NCI-H2107 treated with DMSO at 0.1 percent for 48 hours (cell line): Measurements from ENCODE around the gene STK38L.
"Not testable (repeated sequence)": the region's sequence is repeated elsewhere in the genome, so short reads cannot be mapped to it uniquely, and the experiment has no call there.

Experiments
- DNase-seq: peaks from one replicate; lab custom pipeline; 2025; ENCODE audit not compliant: unreplicated experiment; lab: John Stamatoyannopoulos, UW

Gene STK38L

DNA sequence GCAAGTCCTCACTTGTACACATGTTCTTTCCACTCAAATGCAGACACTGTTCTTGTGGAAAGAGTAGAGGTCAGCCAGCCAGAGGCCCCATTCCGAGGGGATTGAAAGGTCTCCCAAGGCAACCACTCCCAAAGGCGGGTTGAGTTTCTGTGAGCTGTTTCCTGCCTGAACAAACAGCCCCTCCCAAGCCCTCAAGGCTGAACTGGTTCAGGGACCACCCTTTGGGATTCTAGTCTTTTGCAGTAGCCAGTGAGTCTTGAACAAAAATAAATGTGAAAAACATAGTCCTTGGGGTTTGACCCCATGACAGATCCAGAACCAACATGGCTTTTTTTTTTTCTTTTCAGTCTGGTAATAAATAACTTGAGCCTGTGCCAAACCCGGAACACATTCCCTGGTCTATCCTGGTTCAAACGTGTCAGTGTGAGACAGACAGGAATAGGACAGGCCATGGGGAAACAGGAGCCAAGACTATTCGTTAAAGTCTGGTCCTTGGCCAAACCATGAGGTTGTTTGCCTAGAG, 17.6 kb upstream of the STK38L start:
- no peak for DNase-seq

DNA sequence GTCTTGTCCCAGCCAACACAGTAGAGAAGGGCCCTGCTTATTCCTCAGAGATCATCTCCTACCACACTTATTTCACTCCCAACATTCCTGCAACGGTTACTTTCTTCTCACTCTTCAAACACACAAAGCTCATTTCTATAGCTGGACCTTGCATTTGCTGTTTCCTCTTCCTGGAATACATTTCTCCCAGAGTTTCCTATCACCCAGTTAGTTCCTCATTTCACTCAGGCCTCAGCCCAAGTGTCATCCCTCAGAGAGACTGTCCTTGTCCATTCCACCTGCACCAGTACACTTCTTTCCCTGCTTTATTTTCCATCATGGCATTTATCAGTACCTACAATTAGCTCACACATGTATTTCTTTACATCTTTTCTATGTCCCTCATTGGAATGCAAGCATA, 14.7 kb upstream of the STK38L start:
- no peak for DNase-seq

DNA sequence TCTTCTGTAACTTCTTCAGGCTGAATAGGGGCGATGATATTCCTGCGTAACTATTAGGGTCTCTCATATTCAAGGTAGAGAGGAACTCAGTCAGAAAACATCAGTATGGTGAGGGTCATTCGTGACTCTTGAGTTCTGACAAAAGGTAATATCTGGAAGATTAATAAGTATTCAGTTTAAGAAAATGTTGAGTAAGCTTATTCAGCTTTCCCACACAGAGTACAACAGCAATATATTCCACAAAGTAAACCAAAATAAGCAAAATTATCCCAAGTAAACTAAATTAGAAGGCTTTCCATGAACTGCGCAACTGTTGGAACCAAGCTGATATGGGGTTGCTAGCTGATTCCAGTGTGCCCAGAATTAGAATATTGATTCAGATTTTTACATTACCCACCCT, 12.7 kb upstream of the STK38L start:
- DNase-seq = not testable (repeated sequence)

DNA sequence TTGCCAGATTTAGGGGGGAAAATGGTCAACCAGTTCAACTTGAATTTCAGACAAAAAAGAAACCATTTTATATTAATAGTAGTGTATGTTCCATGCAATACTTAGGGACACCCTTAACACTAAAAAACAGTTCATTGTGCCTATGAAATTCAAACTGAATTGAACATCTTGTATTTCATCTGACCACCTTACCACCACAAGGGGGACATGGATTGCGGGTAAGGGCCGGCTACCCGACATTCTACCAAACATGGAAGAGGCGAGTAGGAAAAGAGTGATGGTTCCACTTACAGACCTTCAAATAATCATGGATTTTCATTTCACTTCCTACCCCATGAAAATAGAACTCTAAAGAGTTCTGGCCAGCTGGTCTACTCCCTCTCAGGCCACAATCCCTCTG, 10.3 kb upstream of the STK38L start:
- DNase-seq = no peak

DNA sequence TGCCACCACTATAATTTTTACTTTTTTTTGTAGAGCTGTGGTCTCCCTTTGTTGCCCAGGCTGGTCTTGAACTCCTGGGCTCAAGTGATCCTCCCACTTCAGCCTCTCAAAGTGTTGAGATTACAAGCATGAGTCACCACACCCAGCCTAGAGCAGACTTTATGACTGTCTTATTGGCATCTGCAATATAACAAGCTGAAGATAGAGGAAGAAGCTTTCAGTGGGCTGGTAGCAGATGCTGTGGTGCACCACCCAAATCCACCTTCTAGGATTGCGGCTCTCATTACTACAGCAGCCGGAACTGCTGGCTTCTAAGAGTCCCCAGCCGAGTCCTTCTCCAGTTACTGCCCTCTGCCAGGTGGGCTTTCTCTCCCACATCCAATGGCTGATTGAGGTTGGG, 7.6 kb upstream of the STK38L start:
- DNase-seq = no peak

DNA sequence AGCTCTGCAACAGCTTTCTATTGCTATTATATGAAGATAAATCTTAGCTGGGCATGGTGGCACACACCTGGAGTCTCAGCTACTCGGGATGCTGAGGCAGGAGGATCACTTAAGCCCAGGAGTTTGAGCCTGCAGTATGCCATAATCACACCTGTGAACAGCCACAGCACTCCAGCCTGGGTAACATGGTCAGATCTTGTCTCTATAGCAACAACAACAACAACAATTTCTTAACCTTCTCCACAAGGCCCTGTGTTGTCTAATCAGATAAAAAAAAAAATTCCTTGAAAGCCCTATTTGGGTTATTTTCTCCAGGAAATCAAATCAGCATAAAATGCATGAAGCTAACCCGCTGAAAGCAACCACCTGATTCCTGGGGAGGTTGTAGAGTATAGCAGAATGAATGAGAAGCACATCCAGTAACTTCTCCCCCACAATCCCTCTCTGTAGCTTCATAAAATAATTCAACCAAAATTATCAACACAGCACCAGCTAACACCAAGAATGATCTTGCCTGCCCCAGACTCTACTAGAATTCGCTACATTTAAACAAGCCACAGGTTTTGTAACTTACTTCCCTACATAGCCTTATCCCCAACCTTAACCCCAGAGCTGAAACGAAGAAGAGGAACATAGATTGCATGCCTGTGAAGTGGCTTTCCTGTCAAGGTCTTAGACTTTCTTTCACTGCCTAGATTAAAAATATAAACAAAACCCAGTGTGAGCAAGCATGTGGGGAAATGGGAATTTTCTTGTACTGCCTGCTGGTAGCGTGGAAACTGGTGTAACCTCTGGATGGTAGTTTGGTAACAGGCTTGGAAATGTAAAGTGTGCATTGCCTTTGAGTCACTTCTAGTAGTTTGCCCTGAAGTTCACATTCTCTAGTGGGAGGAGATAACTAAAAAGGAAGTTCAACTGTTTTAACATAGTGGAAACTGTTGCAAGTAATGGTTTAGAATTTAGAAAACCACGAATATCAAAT, 6.0 kb upstream of the STK38L start:
- DNase-seq = no peak

DNA sequence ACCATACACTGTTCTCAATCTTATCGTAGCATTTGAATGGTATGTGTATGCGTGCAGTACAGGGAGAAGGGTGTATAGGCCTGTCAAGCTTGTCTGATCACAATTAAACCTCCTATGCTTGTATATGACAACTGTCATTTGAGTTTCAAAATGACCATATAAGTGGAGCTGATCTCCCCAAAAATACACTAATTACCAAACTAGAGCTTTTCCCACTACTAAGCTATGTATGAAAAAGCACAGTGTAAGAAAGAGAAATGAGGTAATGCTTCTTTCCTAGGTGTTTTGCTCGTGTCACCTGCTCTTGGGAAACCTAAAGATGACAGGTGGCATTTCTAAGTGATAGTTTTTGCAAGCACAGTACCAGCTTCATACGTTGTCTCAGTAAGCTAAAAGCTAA, 1.1 kb upstream of the STK38L start:
- no peak for DNase-seq

DNA sequence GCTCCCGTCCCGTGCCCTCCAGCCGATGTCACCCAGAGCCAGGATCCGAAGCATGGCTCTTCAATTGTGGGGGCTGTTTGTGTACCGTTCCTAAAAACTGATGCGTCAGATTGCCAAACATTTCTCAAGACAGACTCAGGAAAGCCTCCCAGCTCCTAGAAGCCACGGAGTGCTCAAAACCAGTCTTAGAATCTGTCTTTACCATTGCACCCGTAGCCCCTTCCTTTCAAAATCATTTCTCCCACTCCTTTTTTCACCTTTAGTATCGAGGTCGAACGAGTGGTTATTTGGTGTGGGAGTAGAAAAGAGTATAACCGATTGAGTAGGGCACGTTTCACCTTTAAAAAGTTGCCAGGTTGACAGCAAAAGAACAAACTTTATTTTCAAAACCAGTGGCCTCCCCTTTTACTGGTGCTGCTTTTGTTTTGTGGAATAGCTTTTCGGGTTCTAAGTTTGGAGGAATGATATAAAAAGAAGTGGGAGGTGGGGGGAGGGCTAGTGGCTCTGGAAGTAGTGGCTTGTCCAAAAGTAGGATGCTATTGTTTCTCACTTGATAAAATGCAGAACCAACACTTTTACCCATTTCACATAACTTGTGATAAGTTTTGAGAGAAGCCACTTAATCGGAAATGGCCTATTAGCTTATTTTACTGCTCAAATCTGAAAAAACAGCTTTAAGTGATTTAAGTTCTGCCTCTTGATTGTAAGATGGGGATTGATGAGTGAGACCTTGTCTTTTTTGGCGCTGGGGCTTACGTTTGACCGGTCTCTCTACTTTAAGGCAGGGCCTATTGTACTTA, 803 bp downstream of the STK38L start:
- no peak for DNase-seq

DNA sequence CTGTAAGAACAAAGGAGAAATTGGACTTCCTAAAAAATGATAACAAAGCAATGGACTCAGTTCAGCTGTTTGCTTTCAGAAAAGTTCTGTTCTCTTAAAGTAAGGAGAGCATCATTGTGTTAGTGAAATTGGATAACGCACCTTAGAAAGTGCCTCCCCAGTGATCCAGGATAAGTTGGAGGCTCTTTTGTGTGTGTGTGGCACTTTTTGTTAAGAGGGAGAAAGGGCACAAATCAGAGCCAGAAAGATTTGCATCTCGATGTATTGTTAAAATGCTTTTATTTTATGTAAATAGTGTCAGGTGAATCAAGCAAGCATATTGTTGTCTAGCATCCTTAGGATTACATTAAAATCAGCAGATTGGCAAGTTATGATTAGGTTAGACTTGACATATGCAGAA, 2.1 kb downstream of the STK38L start:
- DNase-seq = no peak

DNA sequence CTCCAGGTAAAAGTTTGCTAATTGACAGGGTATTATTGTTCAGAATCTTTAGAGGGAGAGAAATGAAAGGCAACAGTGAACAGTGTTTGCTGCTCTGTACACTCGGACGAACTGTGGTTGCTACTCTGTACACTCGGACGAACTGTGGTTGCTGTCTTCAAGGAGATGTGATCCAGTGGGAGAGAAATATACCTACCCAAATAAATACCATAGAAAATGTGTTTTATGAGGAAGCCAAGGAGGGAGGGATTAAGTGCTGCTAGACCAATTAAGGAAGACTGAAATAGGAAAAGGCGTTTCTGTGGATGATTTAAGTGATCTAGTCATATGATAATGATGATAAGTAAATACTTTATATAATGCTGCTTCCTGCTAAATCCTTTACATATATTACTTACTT, 2.7 kb downstream of the STK38L start:
- no peak for DNase-seq

DNA sequence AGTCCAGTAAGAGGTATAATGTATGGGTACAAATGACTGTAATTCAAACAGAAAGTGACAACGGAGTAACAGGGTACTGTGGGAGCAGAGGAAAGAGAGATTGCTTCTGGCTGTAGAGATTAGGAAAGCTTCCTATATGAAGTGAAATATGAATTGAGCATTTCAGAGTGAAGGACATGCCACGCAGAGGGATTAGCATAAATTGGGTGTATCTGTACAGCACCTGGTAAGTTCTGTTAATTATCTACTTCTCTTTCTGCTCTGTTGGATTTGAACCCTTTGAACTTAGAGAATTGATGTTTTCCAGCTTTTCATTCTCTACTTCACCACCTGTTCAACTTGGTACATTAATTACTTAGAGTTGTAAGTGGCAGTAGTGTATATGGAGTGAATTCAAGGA, 8.8 kb downstream of the STK38L start:
- DNase-seq = no peak

DNA sequence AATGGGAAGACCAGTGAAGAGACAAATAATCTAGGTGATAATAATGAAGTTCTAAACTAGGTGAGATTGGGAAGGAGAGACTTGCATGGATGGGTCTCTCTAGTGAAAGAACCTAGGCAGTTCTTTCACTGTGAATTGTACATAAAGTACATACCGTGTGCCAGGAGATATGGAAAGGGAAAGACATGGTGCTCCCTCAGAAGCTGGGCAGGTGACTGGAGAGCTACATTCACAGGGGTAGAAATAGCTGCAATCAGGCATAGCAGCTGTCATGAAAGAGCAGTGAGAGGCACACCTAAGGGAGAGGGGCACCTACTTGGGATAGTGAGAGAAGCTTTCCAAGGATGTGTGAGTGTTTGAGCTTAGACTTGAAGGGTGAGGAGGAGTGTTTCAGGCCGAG, 9.3 kb downstream of the STK38L start:
- DNase-seq = no peak

DNA sequence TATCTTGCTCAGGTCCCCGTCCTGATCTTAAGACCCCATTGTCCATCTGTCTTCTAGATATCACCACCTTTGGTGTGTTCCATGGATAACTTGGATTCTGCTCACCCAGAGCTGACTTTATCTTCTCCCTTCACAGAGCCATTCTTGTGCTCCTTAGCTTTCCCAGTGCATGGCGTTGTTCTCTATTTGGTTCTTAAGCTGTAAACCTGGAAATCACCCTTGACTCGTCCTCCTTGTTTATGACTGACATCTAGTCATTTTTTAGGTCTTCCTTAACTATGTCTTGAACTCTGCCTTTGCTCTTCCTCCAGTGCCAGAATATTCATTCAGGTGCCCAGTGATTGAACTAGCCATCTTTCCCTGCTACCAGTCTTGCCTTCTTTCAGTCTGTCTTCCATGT, 11.7 kb downstream of the STK38L start:
- no peak for DNase-seq

DNA sequence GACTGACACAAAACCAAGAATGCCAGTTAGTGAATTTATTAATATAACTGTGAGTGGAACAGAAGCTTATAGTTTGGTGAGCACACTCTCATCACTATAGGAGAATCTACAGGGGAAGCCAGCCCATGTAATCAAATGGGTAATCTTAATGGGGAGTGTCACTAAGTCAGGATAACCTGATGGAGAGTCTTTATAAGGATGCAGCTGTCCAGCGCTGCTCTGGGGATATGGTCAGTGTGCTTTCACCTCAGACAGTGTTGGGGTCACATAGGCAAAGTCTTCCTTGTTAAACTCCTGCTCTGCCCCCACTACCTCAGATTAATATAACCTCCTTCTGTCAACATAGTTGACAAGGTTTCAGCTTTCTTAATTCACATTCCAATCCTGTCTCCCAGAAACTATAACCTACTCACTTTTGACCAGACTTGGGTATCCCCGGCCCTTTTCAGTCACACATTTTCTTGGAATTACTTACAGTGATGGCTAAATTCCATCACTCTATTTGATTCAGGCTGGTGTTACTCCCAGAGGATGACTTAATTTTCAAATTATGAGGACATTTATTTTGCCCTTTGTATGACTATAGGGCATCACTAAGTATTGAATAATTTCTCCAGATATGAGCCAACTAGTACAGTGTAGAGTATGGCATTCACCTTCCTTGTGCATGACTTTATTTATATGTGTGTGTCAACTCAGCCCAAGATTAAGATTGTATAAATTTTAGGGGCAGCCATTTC, 13.2 kb downstream of the STK38L start:
- no peak for DNase-seq

DNA sequence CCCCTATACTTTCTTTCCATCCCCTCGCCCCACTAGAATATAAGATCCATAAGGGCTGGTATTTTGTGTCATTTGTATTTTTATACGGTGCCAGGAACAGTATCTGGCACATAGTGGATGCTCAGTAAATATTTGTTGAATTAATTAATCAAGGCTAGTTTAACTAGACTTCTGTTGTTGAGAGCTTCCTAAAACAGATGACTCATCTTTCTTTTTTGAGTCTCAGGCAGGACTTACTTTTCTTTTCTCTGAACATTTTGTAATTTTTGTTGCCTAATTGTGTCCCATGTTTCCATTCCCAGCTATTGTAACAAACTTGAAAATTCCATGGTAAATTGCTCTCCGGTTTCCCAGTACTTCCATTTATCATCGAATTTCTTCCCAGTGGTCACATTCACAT, 16.7 kb downstream of the STK38L start:
- DNase-seq = no peak

DNA sequence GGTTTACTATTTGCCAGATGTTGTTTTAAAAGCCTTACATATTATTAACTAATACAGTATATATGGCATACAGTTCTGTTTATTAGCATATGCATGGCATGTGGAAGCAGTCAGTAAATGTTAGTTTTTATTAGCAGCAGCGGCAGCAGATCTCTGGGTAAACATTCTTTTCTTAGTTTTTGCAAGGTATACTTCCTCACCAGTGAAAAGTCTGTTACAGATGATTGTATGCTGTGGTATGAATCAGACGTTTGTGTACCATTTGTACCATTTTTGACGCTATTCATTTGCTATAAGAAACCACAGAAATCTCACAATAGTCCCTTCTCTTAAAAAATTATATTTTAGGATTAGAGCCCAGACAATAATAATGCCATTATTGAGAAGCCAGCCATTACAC, 17.8 kb downstream of the STK38L start:
- no peak for DNase-seq

DNA sequence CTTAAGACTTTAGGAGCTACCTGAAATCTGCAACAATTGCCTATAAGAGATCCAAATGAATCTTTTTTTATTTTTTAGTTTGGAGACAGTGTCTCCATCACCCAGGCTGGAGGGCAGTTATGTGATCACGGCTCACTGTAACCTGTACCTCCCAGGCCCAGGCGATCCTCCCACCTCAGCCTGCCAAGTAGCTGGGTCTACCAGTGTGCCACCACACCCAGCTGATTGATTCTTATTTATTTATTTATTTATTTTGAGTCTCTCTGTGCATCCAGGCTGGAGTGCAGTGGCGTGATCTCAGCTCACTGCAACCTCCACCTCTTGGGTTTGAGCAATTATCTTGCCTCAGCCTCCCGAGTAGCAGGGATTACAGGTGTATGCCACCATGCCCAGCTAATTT, 26.1 kb downstream of the STK38L start:
- no peak for DNase-seq

DNA sequence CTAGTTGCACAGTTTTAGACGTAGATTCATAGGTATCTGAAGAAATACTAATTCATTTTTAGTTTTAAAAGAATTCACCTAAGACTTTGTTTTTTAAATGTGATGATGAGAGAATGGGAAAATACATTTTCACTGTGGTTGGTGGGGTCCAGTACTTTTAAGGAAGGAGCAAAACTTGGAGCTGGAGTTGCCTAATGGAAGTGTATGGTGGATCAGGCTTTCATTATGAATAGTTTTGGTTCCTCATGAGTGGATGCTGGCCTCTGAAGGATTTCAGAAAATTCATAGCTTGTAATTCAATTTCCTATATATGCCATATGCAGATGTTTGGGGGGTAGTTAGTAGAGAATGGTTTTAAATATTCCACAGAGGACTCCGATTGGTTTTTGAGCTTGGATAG, 27.1 kb downstream of the STK38L start:
- no peak for DNase-seq

DNA sequence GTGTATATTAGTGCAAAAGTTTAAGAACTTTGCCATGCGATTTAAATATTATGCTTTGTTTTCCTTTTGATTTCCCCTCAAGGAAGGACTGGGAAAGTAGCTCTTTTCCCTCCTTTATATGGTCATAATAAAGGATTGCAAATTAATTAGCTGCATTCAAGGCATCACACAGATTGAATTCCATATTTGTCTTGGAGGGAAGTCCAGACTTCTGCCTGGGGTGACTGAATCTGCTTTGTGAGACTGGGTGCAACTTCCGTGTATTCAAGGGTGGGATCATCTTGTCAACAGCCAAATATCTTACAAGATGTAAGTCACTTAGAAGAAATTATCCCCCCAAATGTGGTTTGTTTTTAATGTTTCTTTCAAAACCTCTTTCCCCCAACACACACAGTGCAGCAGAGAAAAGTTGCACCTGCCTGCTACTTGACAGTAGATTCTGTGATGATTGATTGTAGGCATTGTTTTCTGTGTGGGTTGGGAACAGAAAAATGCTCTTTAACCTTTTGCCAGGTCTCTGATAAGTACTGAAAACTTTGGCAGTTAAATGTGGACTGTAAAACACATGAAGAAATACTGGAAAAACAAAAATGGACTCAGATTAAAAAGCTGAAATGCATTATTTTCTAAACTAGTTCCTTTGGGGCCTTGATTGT, 28.4 kb downstream of the STK38L start:
- peak; percentile 69 for DNase-seq

DNA sequence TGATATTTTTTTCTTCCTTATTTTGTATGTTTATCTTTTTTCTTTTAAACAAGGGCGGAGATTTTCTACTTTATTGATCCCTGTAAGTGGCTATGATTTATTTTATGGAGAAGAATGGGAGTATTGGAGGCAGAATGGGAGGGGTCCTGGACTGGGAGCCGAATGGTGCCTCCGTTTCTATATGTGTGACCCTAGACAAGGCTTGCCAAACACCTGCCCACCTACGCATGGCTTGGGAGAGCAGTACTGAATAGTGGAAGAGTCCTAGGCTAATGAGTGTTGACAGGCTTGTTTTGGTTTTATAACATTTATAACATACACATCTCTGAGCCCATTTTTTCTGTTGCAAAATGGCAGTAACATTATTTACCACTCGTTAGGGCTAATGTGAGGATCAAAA, 29.0 kb downstream of the STK38L start:
- DNase-seq = peak; percentile 29

DNA sequence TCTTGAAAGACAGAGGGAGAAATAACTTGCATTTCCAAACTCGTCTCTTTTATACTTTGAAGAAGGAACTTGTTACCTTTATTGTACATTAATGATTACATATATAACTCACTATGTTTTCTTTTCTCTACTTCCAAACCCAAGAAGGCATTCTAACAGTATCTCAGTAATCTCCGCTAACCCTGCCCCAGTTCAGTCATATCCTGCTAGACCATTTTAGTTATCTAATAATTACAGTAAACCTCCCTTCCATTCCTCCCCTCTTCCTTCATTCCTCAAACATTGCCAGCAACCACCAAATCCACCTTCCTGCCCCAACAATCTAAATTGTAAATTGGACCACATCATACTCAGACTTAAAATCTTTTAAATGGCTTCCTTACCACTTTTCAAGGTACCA, 30.6 kb downstream of the STK38L start:
- no peak for DNase-seq
